ENCODE data around the gene UBL5. TPM values are rescaled to one million over a fixed set of nuclear protein-coding genes. Genes with fewer than 3 reads are reported as not detected.

Gene UBL5
- total RNA-seq, 2 experiments from 2014 or later, result 313 to 321 TPM

GRCh38 chr19:9808855-9809824 lies 18.6 kb upstream of the UBL5 start:
- DNase-seq (peak; percentile 24), ATAC-seq (peak; percentile 56)
- ChIA-PET CTCF (interaction anchor here (1.2 kb wide), 1 partner anchor 11 kb away, joined by 3 read pairs; no protein-coding TSS in a partner anchor), POLR2A (interaction anchor here (1.4 kb wide), 1 partner anchor 9 kb away, joined by 5 read pairs; no protein-coding TSS in a partner anchor)
- no peak for TF ChIP-seq CTCF (IDR thresholded peaks at IDR 0.05)
- Mint-ChIP-seq H3K9me3 (no peaks in the 10 kb centered on the region), H3K4me3 (no peak overlapping the region), H3K27ac (peak overlapping the region; percentile 84), H3K4me1 (ENCODE audit: low read depth) (peaks cover 22% of the 10 kb centered on the region), H3K36me3 (ENCODE audit: low read depth) (peaks cover 29% of the 10 kb centered on the region), H3K27me3 (no peaks in the 10 kb centered on the region)
- intact Hi-C loops (cut with micrococcal nuclease), result no loop called here

GRCh38 chr19:9811139-9811538 lies 16.6 kb upstream of the UBL5 start:
- peaks cover 30% of the 10 kb centered on the region for H3K4me1 Mint-ChIP-seq (ENCODE audit: low read depth)
- CTCF ChIA-PET, result no interaction called here
- no peak for TF ChIP-seq CTCF (IDR thresholded peaks at IDR 0.05)

GRCh38 chr19:9818175-9818733 lies 9.5 kb upstream of the UBL5 start:
- Mint-ChIP-seq H3K36me3 (ENCODE audit: low read depth) (peaks cover 29% of the 10 kb centered on the region), H3K27ac (peak overlapping the region; percentile 95), H3K9me3 (peaks cover 4% of the 10 kb centered on the region), H3K4me1 (ENCODE audit: low read depth) (peaks cover 24% of the 10 kb centered on the region), H3K27me3 (no peaks in the 10 kb centered on the region), H3K4me3 (peak overlapping the region; percentile 92)
- ATAC-seq (no peak), DNase-seq (no peak)
- intact Hi-C loops (cut with micrococcal nuclease), result no loop called here
- ChIA-PET CTCF (interaction anchor here (1.0 kb wide), 1 partner anchor 9 kb away, joined by 3 read pairs; no protein-coding TSS in a partner anchor), POLR2A (interaction anchor here (0.6 to 1.9 kb wide), 7 partner anchors 9 to 51 kb away, joined by 3 to 5 read pairs (median 5); partner anchors contain the start of genes UBL5 and ZNF846)
- TF ChIP-seq CTCF (IDR thresholded peaks at IDR 0.05), result no peak

More at GRCh38 chr19:9811139-9811538, 16.6 kb upstream of the UBL5 start:
- no peak for ATAC-seq
- POLR2A ChIA-PET, result no interaction called here
- Mint-ChIP-seq H3K4me3 (no peak overlapping the region), H3K27ac (no peak overlapping the region), H3K27me3 (no peaks in the 10 kb centered on the region), H3K36me3 (ENCODE audit: low read depth) (peaks cover 45% of the 10 kb centered on the region), H3K9me3 (no peaks in the 10 kb centered on the region)
- no peak for DNase-seq
- intact Hi-C loops (cut with micrococcal nuclease), result no loop called here

- H3K4me1 Mint-ChIP-seq (ENCODE audit: low read depth), result peaks cover 24% of the 10 kb centered on the region
- peak; percentile 90 for ATAC-seq
- POLR2A ChIA-PET, result interaction anchor here (0.6 to 1.9 kb wide), 7 partner anchors 9 to 52 kb away, joined by 3 to 5 read pairs (median 5); partner anchors contain the start of genes UBL5 and ZNF846
- CTCF ChIA-PET, result interaction anchor here (1.0 kb wide), 1 partner anchor 8 kb away, joined by 3 read pairs; no protein-coding TSS in a partner anchor
- DNase-seq, result peak; percentile 100
- H3K27me3 Mint-ChIP-seq, result no peaks in the 10 kb centered on the region
- TF ChIP-seq CTCF (IDR thresholded peaks at IDR 0.05), result no peak
- H3K27ac Mint-ChIP-seq, result peak within 1 kb of the TSS; percentile 95
- intact Hi-C loops (cut with micrococcal nuclease), result loop anchor here (1.0 kb wide), 1 partner anchor 27 kb away; no protein-coding TSS in a partner anchor
- peaks cover 27% of the 10 kb centered on the region for H3K36me3 Mint-ChIP-seq (ENCODE audit: low read depth)
- H3K9me3 Mint-ChIP-seq, result peaks cover 4% of the 10 kb centered on the region
- peak within 1 kb of the TSS; percentile 92 for H3K4me3 Mint-ChIP-seq
These were observed 8.8 kb upstream of the UBL5 start, which contains the start of gene FBXL12 for GRCh38 chr19:9818734-9819595. Gene FBXL12 (minus strand): TSS chr19:9819079. CDS start chr19:9818813, 266 bp downstream.

All from activated CD8-positive, alpha-beta T cell treated with anti-CD3 and anti-CD28 coated beads for 36 hours (primary cell).